Osteoblast (primary cell): Measurements from ENCODE around the gene CPD. TPM values are rescaled to one million over a fixed set of nuclear protein-coding genes. Genes with fewer than 3 reads are reported as not detected.
A peak's percentile ranks its signal among the peaks of the same experiment; 100 is the strongest.

Source experiments
- DNase-seq: peaks from one replicate; pipeline ENCODE4 v3.0.0; 2011; ENCODE audit warnings: low spot score, mixed read lengths; ENCODE audit not compliant: insufficient read length; ENCODE audit errors: missing footprints
- H2AFZ ChIP-seq: 2 replicates; pipeline ENCODE4 v1.6.0; 2011; ENCODE audit warnings: mild to moderate bottlenecking, low read length
- H3K27ac ChIP-seq: 2 replicates; pipeline ENCODE4 v1.5.1; 2011; ENCODE audit warnings: mild to moderate bottlenecking, low read depth, low read length, moderate library complexity
- H3K27me3 ChIP-seq: 2 replicates; pipeline ENCODE4 v1.6.0; 2012; ENCODE audit warnings: mild to moderate bottlenecking, control low read depth, inconsistent platforms, low read length, moderate library complexity; ENCODE audit not compliant: insufficient read depth
- H3K36me3 ChIP-seq: 2 replicates; pipeline ENCODE4 v1.5.1; 2011; ENCODE audit warnings: mild to moderate bottlenecking, low read length, control low read depth, moderate library complexity; ENCODE audit not compliant: insufficient read depth
- H3K4me1 ChIP-seq: 2 replicates; pipeline ENCODE4 v1.5.1; 2011; ENCODE audit warnings: mild to moderate bottlenecking, low read length, control low read depth, moderate library complexity; ENCODE audit not compliant: insufficient read depth
- H3K4me2 ChIP-seq: 2 replicates; pipeline ENCODE4 v1.6.0; 2011; ENCODE audit warnings: mild to moderate bottlenecking, low read length; ENCODE audit not compliant: insufficient read depth
- H3K4me3 ChIP-seq: fragments of 200-600 bp; sonication (generic); 3 replicates; pipeline ENCODE4 v1.5.1; 2012; ENCODE audit warnings: mild to moderate bottlenecking, low read length, inconsistent platforms; ENCODE audit not compliant: insufficient read depth
- H3K79me2 ChIP-seq: 2 replicates; pipeline ENCODE4 v1.6.0; 2012; ENCODE audit warnings: mild to moderate bottlenecking, low read length, control low read depth, inconsistent platforms; ENCODE audit not compliant: insufficient read depth
- H3K9me3 ChIP-seq: 2 replicates; pipeline ENCODE4 v1.5.1; 2011; ENCODE audit warnings: low read depth, low read length, control low read depth
- H4K20me1 ChIP-seq: 2 replicates; pipeline ENCODE4 v1.6.0; 2012; ENCODE audit warnings: mild to moderate bottlenecking, low read length, control low read depth; ENCODE audit not compliant: insufficient read depth
- CTCF ChIP-seq: IDR thresholded peaks from 2 replicates; pipeline ENCODE4 v1.5.1; 2011; ENCODE audit warnings: mild to moderate bottlenecking, low read depth, low read length, moderate library complexity; ENCODE audit errors: extremely low read depth
- total RNA-seq: library from RNA; depleted of rRNA; stranded (reverse); fragments of >200 nt; gene quantifications from 2 replicates; pipeline ENCODE4 v1.2.3, GENCODE V29; 2012

The CPD gene
- total RNA-seq, 1 donor, result 95.2 TPM

- TF ChIP-seq CTCF, result peak; percentile 71
- H4K20me1 ChIP-seq, result no peaks in the 10 kb centered on the region
- no peak overlapping the region for H2AFZ ChIP-seq
- no peaks in the 10 kb centered on the region for H3K36me3 ChIP-seq
- H3K4me1 ChIP-seq, result peaks cover 17% of the 10 kb centered on the region
- H3K4me3 ChIP-seq, result no peak overlapping the region
- no peaks in the 10 kb centered on the region for H3K79me2 ChIP-seq
- no peak overlapping the region for H3K4me2 ChIP-seq
- no peaks in the 10 kb centered on the region for H3K27me3 ChIP-seq
- no peak overlapping the region for H3K27ac ChIP-seq
- H3K9me3 ChIP-seq, result no peaks in the 10 kb centered on the region
- peak; percentile 82 for DNase-seq
Observed at GRCh38 chr17:30336369-30337171, 42.2 kb upstream of the CPD start.

DNA sequence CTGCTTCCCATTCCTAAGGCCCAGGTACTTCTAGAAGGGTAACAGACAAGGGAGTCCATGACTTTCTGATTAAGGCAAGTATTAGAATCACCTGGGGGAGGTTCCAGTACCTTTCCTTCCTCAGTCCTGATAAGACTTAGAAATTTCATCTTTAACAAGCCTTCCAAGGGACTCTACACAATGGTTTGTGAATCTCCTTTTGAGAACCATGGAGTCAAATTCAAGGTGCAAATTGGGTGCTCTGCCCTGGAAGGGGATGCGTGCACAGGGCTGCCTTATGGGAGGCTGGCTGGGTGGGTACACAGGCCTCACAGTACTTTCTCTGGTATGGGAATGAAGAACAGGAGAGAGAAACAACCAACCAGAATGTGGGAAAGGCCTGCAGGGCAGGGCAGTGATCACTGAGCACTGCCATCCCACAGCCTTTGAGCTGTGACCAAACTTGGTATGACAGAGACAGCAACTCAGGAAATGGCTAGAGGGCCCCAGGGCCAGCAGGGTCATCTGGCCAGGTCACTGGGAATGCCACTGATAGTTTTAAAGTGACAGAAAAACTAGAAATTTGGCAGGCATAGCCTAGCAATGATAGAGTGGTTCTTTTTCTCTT, 41.2 kb upstream of the CPD start:
- no peaks in the 10 kb centered on the region for H3K27me3 ChIP-seq
- no peak overlapping the region for H3K4me2 ChIP-seq
- peaks cover 13% of the 10 kb centered on the region for H3K4me1 ChIP-seq
- H3K4me3 ChIP-seq, result no peak overlapping the region
- H3K9me3 ChIP-seq, result no peaks in the 10 kb centered on the region
- H3K36me3 ChIP-seq, result no peaks in the 10 kb centered on the region
- H3K79me2 ChIP-seq, result no peaks in the 10 kb centered on the region
- no peaks in the 10 kb centered on the region for H4K20me1 ChIP-seq
- DNase-seq, result no peak
- H3K27ac ChIP-seq, result no peak overlapping the region
- H2AFZ ChIP-seq, result no peak overlapping the region
- TF ChIP-seq CTCF, result no peak

DNA sequence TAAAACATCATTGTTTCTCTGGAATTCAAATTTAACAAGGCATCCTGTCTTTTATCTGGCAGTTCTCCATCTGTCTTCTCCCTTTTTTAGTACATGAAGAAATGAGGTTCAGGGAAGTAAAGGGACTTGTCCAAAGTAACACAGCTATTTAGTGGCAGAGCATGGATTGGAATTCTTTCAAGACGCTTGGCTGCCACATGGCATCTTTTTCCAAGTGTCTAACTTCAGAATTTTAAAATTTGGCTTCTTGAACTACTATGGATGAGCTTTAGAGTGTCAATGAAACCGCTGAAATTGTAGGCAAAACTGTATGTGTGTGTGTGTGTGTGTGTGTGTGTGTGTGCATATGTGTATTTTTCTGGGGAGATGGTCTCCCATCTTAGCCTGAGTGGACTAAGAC, 39.6 kb upstream of the CPD start:
- no peaks in the 10 kb centered on the region for H3K27me3 ChIP-seq
- no peak overlapping the region for H3K4me3 ChIP-seq
- peaks cover 13% of the 10 kb centered on the region for H3K4me1 ChIP-seq
- H3K27ac ChIP-seq, result no peak overlapping the region
- TF ChIP-seq CTCF, result no peak
- no peak overlapping the region for H2AFZ ChIP-seq
- H3K36me3 ChIP-seq, result no peaks in the 10 kb centered on the region
- no peaks in the 10 kb centered on the region for H3K9me3 ChIP-seq
- H4K20me1 ChIP-seq, result no peaks in the 10 kb centered on the region
- no peak overlapping the region for H3K4me2 ChIP-seq
- no peaks in the 10 kb centered on the region for H3K79me2 ChIP-seq
- no peak for DNase-seq

DNA sequence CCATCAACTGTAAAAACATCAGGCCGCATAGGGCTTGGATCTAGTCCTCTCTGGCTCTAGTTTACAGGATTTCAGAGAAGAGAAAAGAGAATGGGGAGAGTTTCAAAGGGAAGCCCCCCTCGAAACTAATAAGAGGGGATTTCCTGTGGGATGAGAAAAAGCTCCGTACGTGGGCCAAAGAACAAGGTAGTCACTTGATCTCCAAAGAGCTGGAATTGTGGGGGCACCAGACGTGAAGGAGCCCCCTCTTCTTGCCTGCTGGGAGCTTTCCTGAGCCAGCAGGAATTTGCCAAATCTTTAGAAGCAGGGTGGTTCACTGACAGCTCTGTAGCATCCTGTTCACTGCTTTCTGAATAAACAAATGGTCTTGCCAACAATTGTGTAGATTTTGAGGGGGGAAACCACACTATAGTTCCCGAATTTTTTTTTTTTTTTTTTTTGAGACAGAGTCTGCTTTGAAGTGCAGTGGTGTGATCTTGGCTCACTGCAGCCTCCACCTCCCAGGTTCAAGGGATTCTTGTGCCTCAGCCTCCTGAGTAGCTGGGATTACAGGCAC, 37.8 kb upstream of the CPD start:
- peak overlapping the region; percentile 54 for H3K27ac ChIP-seq
- H3K4me3 ChIP-seq, result peak overlapping the region; percentile 53
- peak overlapping the region; percentile 80 for H3K4me2 ChIP-seq

More for the DNA sequence above, 37.8 kb upstream of the CPD start:
- H3K79me2 ChIP-seq, result no peaks in the 10 kb centered on the region
- no peaks in the 10 kb centered on the region for H3K36me3 ChIP-seq
- no peaks in the 10 kb centered on the region for H3K9me3 ChIP-seq
- no peak for TF ChIP-seq CTCF
- no peaks in the 10 kb centered on the region for H3K27me3 ChIP-seq
- peak overlapping the region; percentile 95 for H2AFZ ChIP-seq
- H4K20me1 ChIP-seq, result no peaks in the 10 kb centered on the region
- H3K4me1 ChIP-seq, result peaks cover 19% of the 10 kb centered on the region
- DNase-seq, result no peak
